ENCODE measurements around the gene EPHA8. TPM values are rescaled to one million over a fixed set of nuclear protein-coding genes. Genes with fewer than 3 reads are reported as not detected.

The EPHA8 gene
- not detected for total RNA-seq

DNA sequence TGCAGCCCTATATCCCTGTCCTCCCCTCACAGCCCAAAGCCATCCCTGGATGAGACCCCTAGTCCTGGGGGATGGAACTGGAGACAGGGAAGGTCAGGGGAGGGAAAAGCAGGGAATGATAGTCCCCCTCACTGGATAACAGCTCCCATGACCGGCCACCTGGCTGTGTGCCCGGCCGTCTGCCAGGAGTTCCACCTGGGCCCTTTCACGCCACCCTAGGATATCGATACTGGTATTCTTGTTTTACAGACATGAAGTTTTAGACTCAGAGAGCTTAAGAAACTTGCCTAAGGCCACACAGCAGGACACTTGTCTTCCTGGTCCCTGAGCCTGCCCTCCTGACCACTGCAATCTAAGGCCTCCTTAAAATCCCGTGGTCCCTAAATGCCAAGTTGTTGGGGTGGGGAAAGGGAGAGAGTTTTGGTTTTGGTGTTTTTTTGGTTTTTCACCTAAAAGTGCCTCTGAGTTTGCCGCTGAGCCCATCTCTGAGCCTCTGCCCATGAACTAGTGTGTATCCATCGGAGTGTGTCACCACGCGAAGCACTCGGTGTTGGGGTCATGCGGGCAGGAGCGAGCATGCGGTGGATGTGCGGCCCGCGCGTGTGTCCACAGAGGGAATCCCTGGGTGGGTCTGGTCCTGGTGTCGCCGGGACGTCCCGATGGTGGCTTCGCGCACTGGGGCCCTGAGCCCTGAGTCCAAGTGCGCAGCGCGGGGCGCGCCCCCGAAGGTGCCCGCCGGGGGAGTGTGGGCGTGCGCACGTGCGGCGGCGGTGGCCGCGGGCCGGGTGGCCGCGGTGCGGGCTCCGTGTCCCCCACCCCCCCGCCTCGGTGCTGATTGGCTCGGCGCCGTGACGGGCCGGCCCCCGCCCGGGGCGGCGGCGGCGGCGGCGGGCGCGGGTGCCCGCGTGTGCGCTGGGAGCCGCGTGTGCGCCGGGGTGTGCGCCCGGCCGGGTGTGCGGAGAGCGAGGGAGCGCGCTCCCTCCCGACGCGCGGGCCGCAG is at the start of gene EPHA8:
TSS of gene EPHA8 (plus strand) at position 906 of the 1,000 bp plus-strand sequence. CDS start 147 bp downstream, outside the sequence.
- DNase-seq (ENCODE audit: low spot score) = no peak

DNA sequence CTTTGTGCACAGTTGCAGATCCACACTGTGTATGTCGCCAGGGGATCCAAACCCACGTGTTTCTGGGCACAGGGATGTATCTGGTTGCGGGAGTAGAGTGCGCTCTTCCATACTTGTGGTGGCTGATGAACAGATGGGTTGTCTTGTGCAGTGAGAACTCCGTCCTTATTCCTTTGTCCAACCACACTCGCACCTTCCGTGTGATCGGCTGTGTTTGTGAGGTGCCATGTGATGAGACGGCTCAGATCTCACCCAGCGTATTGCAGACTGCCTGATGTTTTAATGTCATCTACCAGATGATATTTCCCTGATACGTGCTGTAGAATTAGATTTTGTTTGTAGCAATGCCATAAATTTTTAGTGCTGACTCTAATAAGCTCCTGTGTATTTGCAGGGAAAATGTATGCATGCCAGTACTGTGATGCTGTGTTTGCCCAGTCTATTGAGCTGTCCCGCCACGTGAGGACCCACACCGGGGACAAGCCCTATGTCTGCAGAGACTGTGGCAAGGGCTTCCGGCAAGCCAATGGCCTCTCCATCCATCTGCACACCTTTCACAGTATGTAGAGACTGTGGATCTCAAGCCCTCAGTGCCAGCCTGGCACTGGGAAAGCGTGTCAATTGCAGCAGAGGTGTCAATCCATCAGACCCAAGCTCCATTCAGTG is 46.2 kb upstream of the EPHA8 start:
- DNase-seq (ENCODE audit: low spot score) = no peak

DNA sequence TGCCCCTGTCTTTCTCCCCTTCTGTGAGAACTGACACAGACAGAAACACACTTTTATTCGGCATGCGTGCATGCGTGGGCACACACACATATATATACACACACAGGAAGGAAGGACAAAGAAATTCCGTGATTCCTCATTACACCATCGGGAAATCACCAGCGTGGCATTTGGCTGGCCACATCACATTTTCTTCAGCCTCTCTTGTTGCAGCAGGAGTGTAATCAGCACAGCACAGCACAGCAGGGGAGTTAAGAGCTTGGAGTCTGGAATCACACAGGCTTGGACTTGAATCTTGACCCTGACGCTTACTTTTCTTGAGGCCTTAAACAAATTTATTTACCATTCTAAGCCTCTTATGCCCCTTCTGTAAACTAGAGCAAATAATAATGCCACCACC is 45.3 kb upstream of the EPHA8 start:
- DNase-seq (ENCODE audit: low spot score) = no peak

DNA sequence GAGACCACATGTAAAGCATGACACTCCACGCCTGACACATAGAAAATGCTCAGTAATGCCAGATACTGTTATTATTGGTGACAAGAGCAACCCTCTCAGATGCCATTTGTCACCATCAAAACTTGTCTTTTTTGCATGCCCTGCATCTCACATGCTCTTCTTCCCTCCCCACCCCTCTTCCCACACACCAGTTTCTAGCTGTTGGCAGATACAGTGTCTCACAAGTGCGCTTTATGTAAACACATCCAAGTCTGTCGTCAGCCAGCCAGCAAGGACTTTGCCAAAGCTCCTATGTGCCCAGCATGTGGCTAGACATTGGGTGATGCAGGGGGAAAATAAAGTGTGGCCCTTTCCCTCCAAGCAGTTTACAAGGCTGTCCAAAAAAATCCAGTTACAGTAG is 44.9 kb upstream of the EPHA8 start:
- DNase-seq (ENCODE audit: low spot score) = no peak

DNA sequence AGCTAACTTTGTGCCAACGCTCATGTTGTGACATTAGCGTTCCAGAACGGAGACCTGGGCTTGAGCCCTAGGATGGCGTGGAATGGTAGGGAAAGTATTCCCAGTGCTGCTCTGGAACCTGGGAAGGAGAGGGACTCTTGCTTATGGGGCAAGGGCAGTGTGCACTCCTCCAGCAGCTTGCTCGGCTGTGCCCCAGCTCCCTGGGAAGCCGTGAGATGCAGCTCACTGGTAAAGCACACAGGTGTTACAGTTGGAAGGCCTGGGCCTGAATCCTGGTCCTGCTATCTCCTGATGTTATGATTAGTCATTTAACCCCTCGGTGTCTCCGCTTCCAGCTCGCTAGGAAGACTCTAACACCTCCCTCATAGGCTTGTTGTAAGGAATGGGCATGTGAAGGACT is 42.4 kb upstream of the EPHA8 start:
- DNase-seq (ENCODE audit: low spot score) = no peak

DNA sequence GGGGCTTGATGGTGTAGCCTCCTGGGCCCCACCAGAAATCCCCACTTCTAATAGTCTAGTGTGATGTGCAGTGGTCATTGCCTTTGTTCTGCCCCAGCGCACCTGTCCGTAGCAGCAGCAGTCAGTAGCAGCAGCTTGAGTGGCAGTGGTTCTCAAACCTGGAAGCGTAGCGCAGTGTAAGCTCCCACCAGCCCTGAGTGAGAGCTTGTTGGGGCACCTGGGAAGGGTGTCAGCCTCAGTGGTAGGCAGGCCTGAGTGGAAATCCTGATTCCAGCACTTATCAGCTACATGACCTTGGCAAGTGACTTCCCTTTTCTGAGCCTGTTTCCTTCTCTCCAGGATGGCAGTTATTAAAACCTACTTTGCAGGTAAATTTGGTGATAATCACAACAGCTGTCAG is 41.6 kb upstream of the EPHA8 start:
- no peak for DNase-seq (ENCODE audit: low spot score)

DNA sequence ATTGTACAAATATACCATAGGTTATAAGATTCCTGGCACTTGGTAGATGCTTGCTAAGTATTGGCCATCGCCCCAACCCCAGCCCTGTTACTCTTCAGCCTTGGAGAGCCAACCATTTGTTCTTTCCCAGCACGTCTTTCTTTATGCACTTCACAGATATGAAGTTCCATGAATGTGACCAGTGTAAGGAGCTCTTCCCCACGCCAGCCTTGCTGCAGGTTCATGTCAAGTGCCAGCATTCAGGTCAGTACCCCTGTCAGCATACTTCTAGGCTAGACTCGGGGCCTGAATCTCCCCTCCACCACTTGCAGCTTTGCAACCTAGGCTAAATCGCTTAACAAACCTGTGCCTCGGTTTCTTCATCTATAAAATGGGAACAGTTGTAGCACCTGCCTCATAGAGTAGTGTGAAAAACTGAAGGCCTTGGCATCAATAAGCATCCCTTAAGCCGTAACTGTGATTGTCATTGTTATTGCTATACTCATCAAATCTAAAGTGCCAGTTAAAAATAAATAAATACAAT is 41.0 kb upstream of the EPHA8 start:
- no peak for DNase-seq (ENCODE audit: low spot score)

DNA sequence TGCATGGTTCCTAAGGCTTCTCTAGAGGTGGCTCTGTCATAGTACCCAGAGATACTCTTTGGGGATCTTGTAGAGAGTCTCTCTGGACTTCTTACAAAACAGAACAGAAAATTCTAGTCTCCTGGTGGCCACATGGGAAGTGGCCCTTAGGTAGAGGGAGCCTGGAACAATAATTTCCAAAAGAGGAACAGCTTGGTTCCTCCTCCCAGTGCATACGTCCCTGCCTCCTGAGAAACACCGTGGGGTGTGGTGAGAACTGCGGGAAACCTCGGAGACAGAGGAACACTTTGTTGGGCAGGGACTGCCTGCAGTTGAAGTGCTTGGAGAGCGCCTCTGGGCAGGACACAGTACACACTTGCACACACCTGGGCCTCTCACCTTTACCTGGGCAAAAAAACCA is 38.8 kb upstream of the EPHA8 start:
- no peak for DNase-seq (ENCODE audit: low spot score)

DNA sequence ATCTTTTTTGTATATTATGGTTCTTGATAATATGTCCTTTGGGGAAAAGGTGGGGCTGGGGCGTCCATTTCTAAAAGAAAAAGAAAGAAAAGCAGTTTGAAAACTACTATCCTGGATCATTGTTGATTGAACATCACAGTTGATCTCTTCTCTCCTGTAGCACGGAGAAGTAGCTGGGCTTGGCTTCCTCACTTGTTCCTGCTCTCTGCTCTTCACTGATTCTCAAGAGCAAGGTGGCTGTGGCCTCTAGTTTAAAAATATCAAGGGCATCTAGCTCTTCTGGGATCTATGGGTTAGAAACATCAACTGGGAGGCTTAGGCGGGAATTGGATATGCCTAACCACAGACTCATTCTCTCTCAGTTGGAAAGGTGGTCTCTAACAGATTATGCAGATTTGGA is 38.1 kb upstream of the EPHA8 start:
- DNase-seq (ENCODE audit: low spot score) = no peak

DNA sequence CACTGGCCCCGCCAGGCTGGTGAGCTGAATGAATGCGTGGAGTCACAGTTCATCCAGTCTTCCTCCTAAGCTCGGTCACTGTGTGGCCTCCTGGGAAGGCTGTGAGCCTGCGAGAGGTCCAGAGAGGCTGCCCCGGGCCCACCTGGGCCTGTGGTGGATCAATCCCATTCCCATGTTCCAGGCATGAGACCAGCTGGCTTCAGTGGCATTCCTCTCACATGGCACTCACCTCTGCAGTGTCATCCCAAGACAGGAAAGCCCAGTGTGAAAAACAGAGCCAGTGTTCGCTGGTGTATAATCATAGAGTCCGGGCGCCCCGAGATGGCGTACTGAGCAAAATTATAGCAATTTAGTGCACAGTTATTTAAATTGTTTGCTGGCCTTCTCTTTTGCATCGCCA is 37.6 kb upstream of the EPHA8 start:
- no peak for DNase-seq (ENCODE audit: low spot score)

DNA sequence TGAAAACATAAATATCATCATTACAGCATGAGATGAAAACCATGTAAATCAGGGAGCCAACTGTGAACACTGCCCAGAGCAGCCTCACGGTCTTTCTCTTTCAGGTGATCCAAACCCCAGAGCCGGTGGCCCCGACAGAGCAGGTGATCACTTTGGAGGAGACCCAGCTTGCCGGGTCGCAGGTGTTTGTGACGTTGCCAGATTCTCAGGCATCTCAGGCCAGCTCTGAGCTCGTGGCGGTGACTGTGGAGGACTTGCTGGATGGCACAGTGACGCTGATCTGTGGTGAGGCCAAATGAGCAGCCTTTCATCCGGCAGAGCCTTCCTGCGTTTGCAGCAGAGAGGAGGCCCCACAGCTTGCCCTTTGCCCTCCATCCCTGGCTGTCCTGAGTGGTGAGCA is 37.2 kb upstream of the EPHA8 start:
- DNase-seq (ENCODE audit: low spot score) = no peak

DNA sequence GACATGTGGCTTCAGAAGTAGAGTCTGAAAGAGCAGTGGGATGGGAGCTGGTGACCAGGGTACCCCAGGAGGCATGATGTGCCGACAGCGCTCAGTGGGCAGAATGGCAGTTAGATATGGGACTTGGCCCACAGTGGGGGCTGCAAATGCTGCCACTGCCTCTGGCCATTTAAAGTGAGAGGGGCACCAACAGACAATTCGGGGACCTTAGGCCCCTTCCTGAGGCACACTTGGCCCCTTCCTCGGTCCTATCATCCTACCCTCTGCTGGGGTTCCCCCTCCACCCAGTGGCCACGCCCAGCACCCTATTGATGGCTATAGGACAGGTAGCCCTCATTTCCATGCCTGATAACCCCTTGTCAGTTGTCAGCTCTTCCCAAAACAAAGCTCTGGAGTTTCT is 36.6 kb upstream of the EPHA8 start:
- no peak for DNase-seq (ENCODE audit: low spot score)

DNA sequence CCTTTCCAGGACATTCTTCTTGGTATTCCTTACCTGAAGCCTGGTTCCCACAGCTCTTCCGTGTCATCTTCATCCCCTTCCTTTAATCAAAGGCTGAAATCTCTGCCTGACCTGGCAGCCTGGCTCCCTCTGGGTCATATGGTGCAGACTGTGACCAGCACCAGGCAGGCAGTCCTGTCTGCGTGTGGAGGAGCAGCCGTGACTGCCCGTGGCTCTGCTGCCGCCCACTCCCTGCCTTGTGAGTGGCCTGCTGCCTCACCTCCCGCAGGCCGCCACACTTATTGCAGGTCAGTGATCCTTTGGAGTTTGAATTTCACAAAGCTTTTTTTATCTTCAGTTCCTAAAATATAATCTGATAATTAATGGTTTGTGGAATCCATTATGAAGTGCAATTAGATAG is 36.2 kb upstream of the EPHA8 start:
- DNase-seq (ENCODE audit: low spot score) = no peak

DNA sequence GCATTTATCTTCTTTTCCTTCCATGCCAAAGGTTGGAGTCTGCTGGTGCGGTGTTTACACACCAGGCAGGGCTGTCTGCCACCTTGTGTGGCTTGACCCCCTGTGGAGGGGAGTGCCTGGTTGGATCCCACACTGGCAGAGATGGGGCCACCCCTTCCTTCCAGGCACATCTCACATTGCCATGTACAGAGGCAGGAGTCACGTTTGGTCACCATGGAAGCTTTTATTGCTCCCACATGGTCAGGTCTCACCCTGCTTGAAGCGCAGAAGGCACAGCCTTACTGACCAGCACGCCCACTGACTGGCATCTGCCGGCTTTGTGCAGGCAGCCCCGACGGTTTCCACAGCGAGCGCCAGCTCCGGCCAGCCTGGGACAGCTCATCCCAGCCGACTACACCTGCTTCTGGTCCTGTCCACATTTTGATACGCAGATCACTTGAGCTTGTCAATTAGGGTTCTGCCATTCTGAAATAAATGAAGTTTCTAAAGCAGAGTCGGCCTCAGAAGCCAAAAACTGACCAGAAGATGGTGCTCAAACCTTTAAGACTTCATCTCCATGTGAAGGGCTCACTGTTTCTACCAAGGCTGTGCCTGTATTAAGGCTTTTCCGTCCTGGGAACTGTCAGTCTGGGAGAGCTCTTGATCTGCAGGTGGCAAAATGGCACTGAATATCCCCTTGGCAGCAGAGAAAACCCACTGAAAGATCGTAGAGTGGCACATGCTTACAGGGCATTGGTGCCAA is 35.6 kb upstream of the EPHA8 start:
- no peak for DNase-seq (ENCODE audit: low spot score)

DNA sequence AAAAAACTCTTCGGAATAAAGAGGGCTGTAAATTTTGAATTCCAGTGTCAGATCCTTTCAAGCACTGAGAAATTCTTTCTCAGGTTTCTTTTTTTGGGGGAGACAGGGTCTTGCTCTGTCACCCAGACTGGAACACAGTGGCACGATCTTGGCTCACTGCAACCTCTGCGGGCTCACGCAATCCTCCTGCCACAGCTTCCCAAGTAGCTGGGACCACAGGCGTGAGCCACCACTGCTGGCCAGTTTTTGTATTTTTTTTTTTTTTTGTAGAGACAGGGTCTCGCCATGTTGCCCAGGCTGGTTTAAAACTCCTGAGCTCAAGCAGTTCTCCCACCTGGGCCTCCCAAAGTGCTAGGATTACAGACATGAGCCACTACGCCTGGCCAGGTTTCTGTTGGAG is 34.8 kb upstream of the EPHA8 start:
- DNase-seq (ENCODE audit: low spot score) = no peak

DNA sequence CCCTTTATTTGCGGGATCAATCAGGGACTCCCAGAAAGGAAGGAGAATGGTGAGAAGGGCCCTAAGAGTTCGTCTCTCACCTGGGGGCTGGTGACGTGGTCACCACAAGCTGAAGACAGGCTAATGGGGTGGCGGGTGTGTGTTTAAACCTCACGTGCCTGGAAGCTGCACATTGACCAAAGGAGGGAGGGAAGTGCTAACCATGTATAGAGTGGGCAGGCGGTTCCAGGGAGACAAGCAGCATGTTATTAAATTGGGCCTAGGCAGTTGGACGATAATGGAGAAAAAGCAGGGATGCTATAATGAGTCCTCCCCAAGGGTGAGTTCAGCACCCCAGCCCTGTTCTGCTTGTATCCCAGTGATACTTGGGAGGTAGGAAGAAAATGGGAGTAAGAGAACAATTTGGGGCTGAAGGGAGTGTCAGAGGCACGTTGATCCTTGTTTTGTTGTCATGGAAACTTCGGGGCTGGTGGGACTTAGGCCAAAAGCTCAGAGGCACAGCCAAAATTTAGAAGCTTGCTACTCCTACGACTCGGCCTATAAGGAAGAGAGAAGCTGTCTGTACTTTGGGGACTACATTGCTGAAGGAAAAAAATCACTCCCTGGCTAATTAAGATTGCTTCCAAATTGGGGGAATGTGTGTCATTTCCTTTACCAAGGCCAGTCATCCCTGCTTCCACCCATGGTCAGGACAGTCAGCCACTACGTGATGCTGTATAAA is 33.2 kb upstream of the EPHA8 start:
- peak; percentile 61 for DNase-seq (ENCODE audit: low spot score)

DNA sequence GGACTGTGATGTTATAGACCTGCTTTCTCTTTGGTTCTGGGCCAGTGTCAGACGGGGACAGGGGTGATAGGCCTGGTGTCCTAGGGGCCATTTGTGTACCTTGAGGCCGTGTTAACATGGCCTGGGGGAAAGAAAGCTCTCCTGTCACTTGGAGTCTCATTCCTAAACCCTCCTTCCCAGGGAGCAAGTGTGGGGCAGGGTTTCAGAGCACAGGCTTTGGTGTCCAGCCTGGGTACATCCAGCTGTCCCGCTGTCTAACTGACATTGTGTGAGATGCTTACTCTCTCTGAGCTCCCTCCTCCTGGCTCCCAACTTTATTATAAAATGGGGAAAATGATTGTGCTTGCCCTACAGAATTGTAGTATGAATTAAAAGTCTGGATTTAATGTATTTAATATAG is 32.6 kb upstream of the EPHA8 start:
- DNase-seq (ENCODE audit: low spot score) = no peak

DNA sequence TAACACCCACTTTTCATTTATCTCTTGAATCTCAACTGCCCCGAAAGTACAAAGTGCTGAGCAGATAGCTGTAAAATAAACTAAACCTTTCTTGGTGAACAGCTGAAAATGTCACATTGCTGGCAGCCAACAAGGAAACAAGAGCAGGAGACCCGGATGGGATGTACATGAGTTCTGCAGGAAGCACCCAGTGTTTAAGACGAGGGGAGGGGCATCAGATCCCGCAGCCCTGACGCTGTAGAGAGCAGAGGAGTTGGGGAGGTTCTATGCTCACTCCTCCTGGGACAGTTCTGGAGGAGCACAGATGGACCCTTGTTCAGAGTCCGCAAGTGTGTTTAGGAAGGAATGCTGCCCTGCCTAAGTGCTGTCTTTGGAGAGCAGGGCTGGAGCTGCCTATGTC is 32.0 kb upstream of the EPHA8 start:
- no peak for DNase-seq (ENCODE audit: low spot score)

DNA sequence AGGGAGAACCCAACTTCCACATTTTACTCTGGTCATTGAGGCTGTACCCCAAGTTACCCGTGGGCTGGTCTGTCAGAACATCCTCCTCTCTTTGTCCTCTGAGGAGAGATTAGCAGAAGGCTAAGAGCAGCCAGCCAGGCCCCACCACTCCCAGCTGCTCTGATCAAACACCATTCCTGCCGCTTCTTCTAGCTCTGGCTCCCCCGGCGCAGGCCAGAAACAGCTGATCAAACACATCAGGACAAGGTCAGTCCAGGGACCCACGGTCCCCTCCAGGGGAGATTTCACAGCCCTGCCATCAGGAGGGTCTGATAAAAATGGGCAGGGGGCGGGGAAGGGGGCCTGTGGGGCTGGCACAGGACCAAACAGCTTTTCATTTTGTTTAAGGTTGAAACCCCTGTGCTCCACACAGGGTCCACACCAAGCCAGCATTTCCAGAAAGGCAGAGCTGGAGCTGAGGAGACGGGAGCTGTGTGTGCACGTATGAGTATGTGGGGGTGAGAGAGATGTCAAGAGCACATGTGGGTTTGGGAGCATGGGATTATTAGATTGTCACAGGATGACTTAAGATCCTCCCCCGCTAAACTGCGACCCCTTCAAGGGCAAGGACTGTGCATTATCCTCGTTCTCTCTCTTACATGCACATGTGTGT is 29.9 kb upstream of the EPHA8 start:
- DNase-seq (ENCODE audit: low spot score) = no peak

DNA sequence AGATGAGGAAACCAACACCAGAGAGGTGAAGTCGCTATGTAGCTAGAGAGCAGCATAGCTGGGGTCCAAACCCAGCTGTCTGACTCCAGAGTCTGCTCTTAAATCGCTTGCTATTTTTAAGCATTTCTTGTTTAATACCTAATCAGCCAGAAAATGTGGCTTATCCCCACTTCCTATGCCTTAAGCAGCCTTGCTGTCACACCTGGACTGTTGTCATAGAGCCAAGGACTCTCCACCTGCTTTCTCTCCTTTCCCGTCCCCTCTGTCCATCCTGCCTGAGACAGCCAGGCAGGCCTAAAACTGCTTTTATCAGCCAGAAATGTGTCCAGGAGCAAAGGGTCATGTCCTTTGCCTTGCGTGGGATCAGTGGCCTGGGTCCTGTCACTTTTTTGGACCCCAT is 28.3 kb upstream of the EPHA8 start:
- DNase-seq (ENCODE audit: low spot score) = no peak

DNA sequence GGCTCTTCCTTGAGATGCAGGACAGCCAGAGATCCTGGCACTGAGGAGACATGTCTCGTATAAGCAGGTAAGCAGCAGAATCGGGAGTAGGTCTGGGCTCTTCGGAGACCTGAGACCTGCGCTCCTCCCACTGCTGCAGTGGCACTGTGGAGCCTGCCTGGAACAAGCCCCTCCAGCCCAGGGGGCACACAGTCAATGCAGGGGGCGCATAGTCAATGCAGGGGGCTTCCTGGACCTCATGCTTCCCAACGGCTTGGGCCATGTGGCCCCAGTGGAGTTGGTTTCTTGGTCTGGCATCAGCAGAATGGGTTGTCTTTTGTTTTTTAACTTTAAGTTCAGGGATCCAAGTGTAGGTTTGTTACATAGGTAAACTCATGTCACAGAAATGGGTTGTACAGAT is 27.9 kb upstream of the EPHA8 start:
- DNase-seq (ENCODE audit: low spot score) = no peak
